ENCODE results near the gene VPS39.

GRCh38 chr15:42140383-42141070 is 67.6 kb downstream of the VPS39 start:
- TF ChIP-seq CTCF (conservative IDR thresholded peaks at IDR 0.05 in 1 of 2, IDR thresholded peaks at IDR 0.05 in 1 of 2; ENCODE audit: low read depth in 1 of 2, low read length in 2 of 2) (no peak), EZH2 (IDR thresholded peaks at IDR 0.05; ENCODE audit: low read length, missing control alignments) (no peak)

Measured in fibroblast of lung (primary cell).